SH-SY5Y (cell line): ENCODE measurements around the gene NOC3L.

Experiments
- GATA2 ChIP-seq: IDR thresholded peaks from 2 replicates; pipeline ENCODE4 v1.6.1; 2011; ENCODE audit warnings: mild to moderate bottlenecking, low read depth, low read length
- GATA3 ChIP-seq: IDR thresholded peaks from 2 replicates; pipeline ENCODE4 v1.6.1; 2011; ENCODE audit warnings: low read depth, mild to moderate bottlenecking, low read length, moderate library complexity

DNA sequence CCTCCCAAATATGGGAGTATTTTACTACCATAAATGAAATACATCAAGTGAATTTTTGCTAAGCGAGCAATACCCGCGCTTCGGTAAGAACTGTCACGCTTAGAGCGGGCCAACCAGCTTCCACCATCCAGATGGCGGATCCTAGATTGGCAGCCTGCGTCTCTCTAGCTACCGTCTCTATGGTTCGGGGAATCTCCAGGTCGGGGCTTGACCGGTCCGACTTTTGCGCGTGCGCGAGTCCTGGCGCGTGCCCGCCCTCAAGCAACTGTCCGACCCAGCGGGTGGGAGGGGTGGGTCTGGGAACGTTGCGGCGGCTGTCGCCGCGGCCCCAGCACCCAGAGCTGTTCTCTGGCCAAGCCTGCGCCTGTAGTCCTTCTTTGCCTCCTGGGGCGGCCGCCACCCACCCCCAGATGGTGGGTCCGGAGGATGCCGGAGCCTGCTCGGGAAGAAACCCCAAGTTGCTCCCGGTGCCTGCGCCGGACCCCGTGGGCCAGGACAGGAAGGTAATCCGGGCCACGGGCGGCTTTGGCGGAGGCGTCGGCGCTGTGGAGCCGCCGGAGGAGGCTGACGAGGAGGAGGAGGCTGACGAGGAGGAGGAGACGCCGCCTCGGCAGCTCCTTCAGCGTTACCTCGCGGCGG, 39.6 kb upstream of the NOC3L start, which contains the start of gene TBC1D12:
- no peak for TF ChIP-seq GATA3
- TF ChIP-seq GATA2: 0 out of 2 replicates have a peak, but pooled peaks have one; percentile 9
